Smooth muscle cell of bladder (primary cell): Measurements from ENCODE around the gene XG. TPM values are rescaled to one million over a fixed set of nuclear protein-coding genes. Genes with fewer than 3 reads are reported as not detected.

Source experiments
- total RNA-seq: library from RNA; depleted of rRNA; stranded (reverse); fragments of >200 nt; gene quantifications from 2 replicates; pipeline ENCODE4 v1.2.3, GENCODE V29; 2014

The XG gene, protein sequence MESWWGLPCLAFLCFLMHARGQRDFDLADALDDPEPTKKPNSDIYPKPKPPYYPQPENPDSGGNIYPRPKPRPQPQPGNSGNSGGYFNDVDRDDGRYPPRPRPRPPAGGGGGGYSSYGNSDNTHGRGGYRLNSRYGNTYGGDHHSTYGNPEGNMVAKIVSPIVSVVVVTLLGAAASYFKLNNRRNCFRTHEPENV
- total RNA-seq = 7.9 and 8.4 TPM in 2 replicates

GRCh38 chrX:2751874-2752300 lies at the start of gene XG:
TSS of gene XG (plus strand) at chrX:2752040. CDS start at chrX:2752275, 235 bp downstream.

GRCh38 chrX:2828344-2828958 lies 76.6 kb downstream of the XG start, which contains the start of gene GYG2:
TSS of gene GYG2 (plus strand) at chrX:2828930. CDS start at chrX:2830189, 1,259 bp downstream.

Other genes with a start within 250 kb of the XG start
- gene CD99, start 60.7 kb upstream of the XG start, total RNA-seq = 147 and 168 TPM in 2 replicates
- 11.4 and 13.5 TPM in 2 replicates for gene GYG2, start 76.9 kb downstream of the XG start, total RNA-seq
- gene ARSD, start 177.3 kb downstream of the XG start, total RNA-seq = 20.5 and 22.2 TPM in 2 replicates